Panc1 (cell line): ENCODE results near the gene FAAP100.

Source experiments
- POLR2AphosphoS5 ChIP-seq: IDR thresholded peaks from 2 replicates; pipeline ENCODE4 v1.6.1; 2012; ENCODE audit warnings: mild to moderate bottlenecking, low read depth, low read length, moderate library complexity
- TCF7L2 ChIP-seq: IDR thresholded peaks from 2 replicates; pipeline ENCODE4 v1.6.1; 2011; ENCODE audit warnings: mild to moderate bottlenecking, low read depth, low read length, inconsistent platforms
- TF ChIP-seq, protein P1 (sequence below): fragments of 450-650 bp; IDR thresholded peaks from 2 replicates; pipeline ENCODE4 v1.5.1; 2017; ENCODE audit warnings: mild to moderate bottlenecking

- TF ChIP-seq, protein P1, sequence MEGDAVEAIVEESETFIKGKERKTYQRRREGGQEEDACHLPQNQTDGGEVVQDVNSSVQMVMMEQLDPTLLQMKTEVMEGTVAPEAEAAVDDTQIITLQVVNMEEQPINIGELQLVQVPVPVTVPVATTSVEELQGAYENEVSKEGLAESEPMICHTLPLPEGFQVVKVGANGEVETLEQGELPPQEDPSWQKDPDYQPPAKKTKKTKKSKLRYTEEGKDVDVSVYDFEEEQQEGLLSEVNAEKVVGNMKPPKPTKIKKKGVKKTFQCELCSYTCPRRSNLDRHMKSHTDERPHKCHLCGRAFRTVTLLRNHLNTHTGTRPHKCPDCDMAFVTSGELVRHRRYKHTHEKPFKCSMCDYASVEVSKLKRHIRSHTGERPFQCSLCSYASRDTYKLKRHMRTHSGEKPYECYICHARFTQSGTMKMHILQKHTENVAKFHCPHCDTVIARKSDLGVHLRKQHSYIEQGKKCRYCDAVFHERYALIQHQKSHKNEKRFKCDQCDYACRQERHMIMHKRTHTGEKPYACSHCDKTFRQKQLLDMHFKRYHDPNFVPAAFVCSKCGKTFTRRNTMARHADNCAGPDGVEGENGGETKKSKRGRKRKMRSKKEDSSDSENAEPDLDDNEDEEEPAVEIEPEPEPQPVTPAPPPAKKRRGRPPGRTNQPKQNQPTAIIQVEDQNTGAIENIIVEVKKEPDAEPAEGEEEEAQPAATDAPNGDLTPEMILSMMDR, result no peak
- TF ChIP-seq POLR2AphosphoS5 (no peak), TCF7L2 (no peak)
Observed at GRCh38 chr17:81563861-81564586, 11.9 kb upstream of the FAAP100 start.
